ENCODE data around the gene FHL1.
"Not testable (repeated sequence)": the region's sequence is repeated elsewhere in the genome, so short reads cannot be mapped to it uniquely, and the experiment has no call there.

Gene FHL1

GRCh38 chrX:136211766-136212556, 64.6 kb downstream of the FHL1 start:
- no peak for DNase-seq

GRCh38 chrX:136212557-136213111, 65.3 kb downstream of the FHL1 start:
- no peak for DNase-seq

GRCh38 chrX:136214551-136214950, 67.2 kb downstream of the FHL1 start:
- no peak for DNase-seq

GRCh38 chrX:136215559-136215958, 68.2 kb downstream of the FHL1 start:
- DNase-seq = no peak

- no peak for DNase-seq
These were observed 72.6 kb downstream of the FHL1 start for GRCh38 chrX:136219893-136220292.

GRCh38 chrX:136220540-136220939, 73.2 kb downstream of the FHL1 start:
- DNase-seq = no peak

- no peak for DNase-seq
These were observed 73.6 kb downstream of the FHL1 start for GRCh38 chrX:136220951-136221350.

GRCh38 chrX:136221851-136222513, 74.6 kb downstream of the FHL1 start:
- no peak for DNase-seq

GRCh38 chrX:136227074-136227473, 79.7 kb downstream of the FHL1 start:
- DNase-seq = no peak

- DNase-seq = no peak
These were observed 80.9 kb downstream of the FHL1 start for GRCh38 chrX:136227948-136228838.

- DNase-seq = no peak
These were observed 81.5 kb downstream of the FHL1 start for GRCh38 chrX:136228839-136229207.

GRCh38 chrX:136237074-136237473, 89.7 kb downstream of the FHL1 start:
- no peak for DNase-seq

GRCh38 chrX:136237849-136238248, 90.5 kb downstream of the FHL1 start:
- not testable (repeated sequence) for DNase-seq

GRCh38 chrX:136246201-136246600, 98.9 kb downstream of the FHL1 start:
- DNase-seq = no peak

- DNase-seq = no peak
These were observed 103.1 kb downstream of the FHL1 start for GRCh38 chrX:136250191-136251040.

- DNase-seq = no peak
These were observed 104.0 kb downstream of the FHL1 start, which contains the start of gene MAP7D3 for GRCh38 chrX:136251041-136251991. Gene MAP7D3 (minus strand): TSS chrX:136251400. CDS start chrX:136251358, 42 bp downstream.

- no peak for DNase-seq
These were observed 108.2 kb downstream of the FHL1 start for GRCh38 chrX:136255541-136255940.

- DNase-seq = no peak
These were observed 108.7 kb downstream of the FHL1 start for GRCh38 chrX:136256026-136256425.

GRCh38 chrX:136258951-136259350, 111.6 kb downstream of the FHL1 start:
- no peak for DNase-seq

- no peak for DNase-seq
These were observed 112.2 kb downstream of the FHL1 start for GRCh38 chrX:136259543-136259942.

- no peak for DNase-seq
These were observed 113.4 kb downstream of the FHL1 start for GRCh38 chrX:136260776-136261175.

Measured in NCI-H1092 treated with DMSO at 0.1 percent for 48 hours (cell line).